NCI-H1436 treated with DMSO at 0.1 percent for 48 hours (cell line): ENCODE data around the gene FAM219A.
"Not testable (repeated sequence)": the region's sequence is repeated elsewhere in the genome, so short reads cannot be mapped to it uniquely, and the experiment has no call there.

Experiments used
- DNase-seq: peaks from one replicate; lab custom pipeline; 2025; lab: John Stamatoyannopoulos, UW

The FAM219A gene

DNA sequence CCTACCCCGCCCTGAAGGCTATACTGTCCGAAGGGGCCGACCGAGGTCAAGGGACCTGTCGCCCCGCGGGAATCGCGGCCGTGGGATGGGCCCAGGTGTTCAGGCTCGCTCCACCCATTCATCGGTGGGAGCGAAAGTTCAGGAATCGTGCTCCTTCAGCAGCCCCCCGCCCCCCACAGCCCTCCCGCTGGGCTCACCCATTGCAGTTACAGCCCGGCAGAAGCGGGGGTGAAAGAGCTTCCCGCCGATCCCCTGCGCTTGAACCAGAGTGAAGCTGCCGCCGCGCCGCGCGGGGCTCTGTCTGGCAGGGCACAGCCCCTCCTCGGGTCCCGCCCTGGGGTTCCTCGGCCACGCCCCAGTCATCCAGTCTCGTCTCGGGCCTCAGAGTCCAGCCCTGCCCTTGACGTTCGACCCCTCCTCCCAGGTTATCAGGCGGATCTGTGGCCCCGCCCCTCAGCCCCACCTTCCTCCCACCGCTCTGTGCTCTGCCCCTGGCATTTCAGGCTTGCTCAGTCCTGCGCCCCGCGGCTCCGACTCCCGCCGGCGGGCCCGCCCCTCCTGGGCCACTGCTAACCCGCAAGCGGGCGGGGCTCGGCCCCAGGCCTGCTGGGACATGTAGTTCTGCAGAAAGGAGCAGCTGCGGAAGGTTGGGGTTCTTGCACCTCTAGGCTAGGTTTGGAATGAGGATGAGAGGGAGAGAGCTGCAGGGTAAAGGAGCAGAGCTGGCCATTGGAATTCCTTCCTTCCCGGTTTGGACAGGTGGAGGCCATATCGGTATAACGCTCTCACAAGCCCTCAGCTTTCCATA lies 81.6 kb downstream of the FAM219A start, which contains the start of gene MYORG:
Gene MYORG, minus strand, starts transcription at position 303 of the 808 bp plus-strand sequence. CDS start 3,955 bp downstream, outside the sequence.
- peak; percentile 89 for DNase-seq

DNA sequence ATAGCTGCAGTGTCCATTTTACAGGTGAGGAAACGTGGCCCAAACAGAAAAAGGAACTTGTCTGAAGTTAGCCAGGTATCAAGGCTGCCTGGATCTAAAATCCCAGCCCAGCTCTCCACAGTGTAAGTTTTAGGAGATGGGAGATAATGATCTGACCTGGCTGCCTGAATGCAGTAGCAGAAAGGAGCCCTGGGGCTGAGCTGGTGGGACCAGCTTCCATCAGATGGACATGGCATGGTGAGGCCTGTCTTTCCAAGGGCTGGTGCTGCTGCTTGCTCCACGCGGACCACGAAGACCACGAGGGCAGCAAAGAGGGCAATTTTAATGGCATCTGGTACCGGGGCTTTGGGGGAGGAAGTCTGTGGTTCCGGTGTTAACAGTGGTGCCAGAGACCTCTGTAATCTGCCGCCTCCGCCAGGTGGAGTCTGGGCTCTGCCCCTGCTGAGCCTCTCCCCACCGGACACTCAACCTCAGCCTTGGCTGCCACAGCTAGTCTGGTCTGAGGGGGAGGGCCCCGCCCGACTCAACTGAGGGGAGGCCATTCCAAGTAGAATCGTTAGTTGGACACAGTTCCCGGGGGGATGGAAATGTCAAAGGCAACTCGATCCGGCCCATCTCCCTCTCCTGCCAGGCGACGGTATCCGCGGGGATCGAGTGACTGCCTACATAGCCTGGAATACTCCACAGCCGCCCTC lies 82.3 kb downstream of the FAM219A start:
- DNase-seq = no peak

- no peak for DNase-seq
Measured at GRCh38 chr9:34374905-34375552, 83.3 kb downstream of the FAM219A start.

DNA sequence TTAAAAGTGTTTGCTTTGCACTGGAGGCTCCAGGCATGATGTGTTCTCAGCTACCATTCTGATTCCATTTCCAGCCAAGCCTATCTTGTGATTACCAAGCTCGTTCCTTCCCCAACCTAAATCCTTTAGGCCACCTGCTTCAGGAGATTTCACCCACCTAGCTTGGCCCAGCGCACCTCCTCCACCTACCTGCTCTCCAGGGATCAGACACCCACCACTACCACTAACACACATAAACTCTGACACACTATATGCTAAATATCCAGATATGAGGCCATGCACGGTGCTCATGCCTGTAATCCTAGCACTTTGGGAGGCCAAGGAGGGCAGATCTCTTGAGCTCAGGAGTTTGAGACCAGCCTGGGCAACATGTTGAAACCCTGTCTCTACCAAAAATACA lies 84.0 kb downstream of the FAM219A start:
- no peak for DNase-seq

GRCh38 chr9:34373749-34374148 lies 84.6 kb downstream of the FAM219A start:
- no peak for DNase-seq

- DNase-seq = no peak
Measured at GRCh38 chr9:34372467-34373011, 85.8 kb downstream of the FAM219A start.

- no peak for DNase-seq
Measured at GRCh38 chr9:34371886-34372466, 86.4 kb downstream of the FAM219A start.

- no peak for DNase-seq
Measured at GRCh38 chr9:34370970-34371880, 87.1 kb downstream of the FAM219A start.

DNA sequence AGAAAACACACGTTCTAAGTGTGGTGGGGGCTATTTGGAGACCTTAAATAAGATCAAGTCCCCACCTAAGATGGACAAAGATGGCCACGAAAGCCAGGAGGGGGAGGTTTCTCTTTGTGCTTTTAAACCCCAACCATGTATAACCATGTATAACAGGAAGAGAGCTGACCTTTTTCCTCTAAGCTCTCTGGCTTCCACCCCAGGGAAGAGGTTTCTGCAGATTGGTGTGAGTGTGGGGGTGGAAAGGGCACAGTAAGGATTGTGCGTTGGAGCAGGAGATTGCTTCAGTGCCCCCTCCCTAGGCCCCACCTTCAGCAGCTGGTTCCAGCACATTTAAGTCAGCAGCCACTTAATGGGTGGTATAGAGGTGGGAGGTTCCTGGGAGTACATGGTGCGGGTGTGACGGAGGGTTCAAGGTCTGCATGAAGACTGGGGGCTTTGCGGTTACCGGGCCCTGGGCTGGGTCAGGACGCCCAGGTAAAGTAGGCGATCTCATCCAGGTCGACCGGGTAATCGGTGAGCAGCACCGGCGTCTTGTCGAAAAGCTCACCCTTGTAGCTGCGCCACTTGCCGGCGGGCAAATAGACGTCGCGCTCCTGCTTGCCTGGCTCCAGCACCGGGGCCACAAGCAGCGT lies 87.9 kb downstream of the FAM219A start:
- DNase-seq = no peak

DNA sequence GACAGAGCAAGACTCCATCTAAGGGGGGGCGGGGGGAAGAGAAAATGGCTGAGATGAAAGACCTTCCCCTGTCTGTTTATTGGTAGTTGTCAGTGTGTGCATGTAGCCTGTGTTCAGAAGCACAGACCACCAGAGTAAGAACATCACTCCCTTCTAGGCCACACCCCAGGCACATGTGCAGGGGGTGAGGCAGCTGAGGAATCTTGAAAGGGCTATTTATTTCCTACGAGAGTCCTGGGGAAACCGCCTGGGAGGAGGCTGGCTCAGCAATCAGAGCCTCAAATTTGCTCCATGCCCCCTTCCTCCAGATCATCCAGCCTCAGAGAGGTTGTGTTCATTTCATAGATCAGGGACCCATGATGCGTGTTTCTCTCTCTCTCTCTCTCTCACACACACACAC lies 88.7 kb downstream of the FAM219A start:
- no peak for DNase-seq

- not testable (repeated sequence) for DNase-seq
Measured at GRCh38 chr9:34368796-34369195, 89.6 kb downstream of the FAM219A start.

DNA sequence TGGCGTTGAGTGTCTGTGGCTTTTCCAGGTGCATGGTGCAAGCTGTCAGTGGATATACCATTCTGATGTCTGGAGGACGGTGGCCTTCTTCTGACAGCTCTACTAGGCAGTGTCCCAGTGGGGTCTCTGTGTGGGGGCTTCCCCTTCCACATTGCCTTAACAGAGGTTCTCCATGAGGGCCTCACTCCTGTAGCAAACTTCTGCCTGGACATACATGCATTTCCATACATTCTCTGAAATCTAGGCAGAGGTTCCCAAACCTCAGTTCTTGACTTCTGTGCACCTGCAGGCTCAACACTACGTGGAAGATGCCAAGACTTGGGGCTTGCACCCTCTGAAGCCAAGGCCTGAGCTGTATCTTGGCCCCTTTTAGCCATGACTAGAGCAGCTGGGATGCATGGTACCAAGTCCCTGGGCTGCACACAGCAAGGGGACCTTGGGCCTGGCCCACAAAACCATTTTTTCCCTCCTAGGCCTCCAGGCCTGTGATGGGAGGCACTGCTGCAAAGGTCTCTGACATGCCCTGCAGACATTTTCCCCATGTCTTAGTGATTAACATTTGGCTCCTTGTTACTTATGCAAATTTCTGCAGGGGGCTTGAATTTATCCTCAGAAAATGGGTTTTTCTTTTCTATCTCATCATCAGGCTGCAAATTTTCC lies 90.5 kb downstream of the FAM219A start:
- not testable (repeated sequence) for DNase-seq

DNA sequence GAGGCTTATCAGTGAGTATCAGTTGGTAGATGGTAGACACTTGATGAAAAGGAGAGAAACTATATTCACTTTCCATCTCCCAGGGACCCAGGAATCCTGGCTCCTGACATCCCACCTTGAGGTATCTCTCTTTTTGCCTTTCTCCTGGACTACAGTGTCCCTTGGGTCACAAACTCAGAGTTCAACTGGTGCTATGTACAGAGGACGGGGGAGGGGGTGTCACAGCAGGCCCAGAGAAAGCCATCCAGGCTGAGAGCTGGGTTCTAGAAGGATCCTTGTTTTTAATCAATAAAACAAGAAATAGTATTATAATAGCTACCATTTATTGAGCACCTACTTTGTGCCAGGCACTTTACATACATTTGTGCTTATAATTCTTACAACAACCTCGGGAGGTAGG lies 92.0 kb downstream of the FAM219A start:
- DNase-seq = no peak

DNA sequence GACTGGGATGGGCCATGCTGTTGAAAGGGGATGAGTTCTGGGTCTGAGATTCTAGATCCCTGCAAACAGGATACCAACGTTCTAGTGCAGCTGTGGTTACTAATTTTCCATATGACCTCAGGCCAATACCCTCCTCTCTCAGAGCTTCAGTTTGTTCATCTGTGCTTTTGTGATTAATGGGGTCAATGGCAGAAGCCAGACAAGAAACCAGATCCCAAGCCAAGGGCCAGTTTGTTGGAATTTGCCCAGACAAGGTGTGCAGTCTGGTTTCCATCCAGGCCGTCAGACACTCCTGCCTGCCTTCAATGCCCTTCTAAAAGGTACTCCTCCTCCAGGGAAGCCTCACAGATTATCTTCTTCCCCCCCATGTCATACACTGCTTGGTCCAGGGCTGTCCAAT lies 93.1 kb downstream of the FAM219A start:
- DNase-seq = no peak

- DNase-seq = no peak
Measured at GRCh38 chr9:34363619-34364351, 94.6 kb downstream of the FAM219A start.

DNA sequence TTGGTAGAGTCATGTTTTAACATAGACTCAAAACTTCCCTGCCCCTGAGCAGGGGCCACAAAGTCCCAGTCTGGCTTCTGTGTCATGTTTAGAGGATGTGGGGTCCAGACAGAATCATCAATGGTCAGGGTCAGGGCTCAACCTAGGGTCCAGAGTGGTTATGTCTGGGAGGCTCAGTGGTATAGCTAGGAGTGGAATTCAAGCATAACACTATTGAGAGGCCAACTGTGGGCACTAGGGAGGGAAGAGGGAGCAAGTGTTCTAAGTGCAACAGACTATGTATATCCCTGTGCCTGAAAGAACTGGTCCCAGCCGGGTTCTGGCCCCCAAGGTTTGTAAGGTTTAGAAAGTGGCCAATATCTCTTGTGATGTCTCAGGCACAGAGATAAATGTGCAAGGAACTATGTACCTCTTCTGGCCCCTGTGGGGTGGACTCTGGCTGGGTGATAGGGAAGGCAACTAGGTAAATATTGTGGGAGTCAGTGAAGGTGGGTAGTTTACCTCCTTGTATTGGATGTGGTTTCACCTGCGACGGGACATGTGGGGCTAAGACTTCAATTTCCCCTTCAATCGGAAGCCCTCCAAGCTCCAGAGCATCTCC lies 95.7 kb downstream of the FAM219A start:
- DNase-seq = no peak

- not testable (repeated sequence) for DNase-seq
Measured at GRCh38 chr9:34352957-34353356, 105.4 kb downstream of the FAM219A start.

GRCh38 chr9:34352122-34352652 lies 106.2 kb downstream of the FAM219A start:
- DNase-seq = not testable (repeated sequence)

DNA sequence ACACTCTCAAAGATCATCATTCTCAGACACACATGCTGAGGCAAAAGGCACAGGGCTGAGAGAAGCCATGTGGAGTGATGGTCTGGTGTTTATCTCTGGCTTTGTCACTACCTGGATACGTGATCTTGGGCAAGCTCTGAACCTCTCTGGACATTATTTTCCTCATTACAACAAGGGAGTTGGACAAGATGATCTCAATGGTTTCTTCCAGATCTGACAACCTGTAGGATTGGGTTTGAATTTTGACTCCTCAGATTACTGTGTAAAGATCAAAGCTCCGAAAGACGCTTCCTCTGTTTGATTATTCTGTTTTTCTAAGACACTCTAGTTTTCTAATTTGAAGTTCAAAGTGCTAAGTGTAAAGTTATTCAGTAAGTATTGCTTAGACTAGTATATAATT lies 109.0 kb downstream of the FAM219A start:
- no peak for DNase-seq
